HG03175 (cell line): ENCODE measurements around the gene ZNF598.

Experiments
- ATAC-seq: cut with Tn5 transposase; IDR thresholded peaks from one replicate; pipeline ENCODE4 v1.9.1; 2021; ENCODE audit warnings: mild to moderate bottlenecking, moderate library complexity; ENCODE audit not compliant: unreplicated experiment

Gene ZNF598

GRCh38 chr16:2009791-2010510, at the start of gene ZNF598:
TSS of gene ZNF598 (minus strand) at chr16:2009821.
- peak; percentile 85 for ATAC-seq

DNA sequence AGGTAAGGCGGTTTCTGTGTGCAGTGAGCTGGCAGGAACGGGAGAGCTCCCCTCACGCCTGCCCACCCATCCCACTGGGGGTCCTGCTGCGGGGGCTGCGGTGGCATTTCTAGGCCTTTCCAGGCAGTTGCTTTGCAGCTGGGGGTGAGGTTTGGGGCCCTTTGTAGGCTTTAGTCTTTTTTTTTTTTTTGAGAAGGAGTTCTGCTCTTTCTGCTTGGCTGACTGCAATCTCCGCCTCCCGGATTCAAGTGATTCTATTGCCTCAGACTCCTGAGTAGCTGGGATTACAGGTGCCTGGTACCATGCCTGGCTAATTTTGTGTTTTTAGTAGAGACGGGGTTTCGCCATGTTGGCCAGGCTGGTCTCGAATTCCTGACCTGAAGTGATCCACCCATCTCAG, 49.3 kb upstream of the ZNF598 start:
- ATAC-seq = no peak

DNA sequence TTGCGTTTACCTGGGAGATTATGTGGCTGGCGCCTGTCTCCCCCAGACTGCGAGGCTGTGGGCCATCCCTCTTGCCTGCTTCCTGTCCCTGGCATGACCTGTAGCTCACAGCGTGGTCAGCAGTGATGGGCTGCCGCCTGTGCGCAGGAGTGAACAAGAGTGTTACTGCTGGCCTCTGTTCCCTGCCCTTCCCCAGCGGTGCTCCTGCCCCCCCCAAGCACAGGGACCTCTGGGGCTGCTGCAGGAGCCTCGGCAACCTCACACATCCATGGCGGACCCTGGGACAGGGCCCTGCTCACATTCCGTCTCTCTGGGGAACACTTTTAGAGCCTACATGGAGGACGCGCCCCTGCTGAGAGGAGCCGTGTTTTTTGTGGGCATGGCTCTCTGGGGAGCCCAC, 48.8 kb upstream of the ZNF598 start:
- ATAC-seq = no peak

DNA sequence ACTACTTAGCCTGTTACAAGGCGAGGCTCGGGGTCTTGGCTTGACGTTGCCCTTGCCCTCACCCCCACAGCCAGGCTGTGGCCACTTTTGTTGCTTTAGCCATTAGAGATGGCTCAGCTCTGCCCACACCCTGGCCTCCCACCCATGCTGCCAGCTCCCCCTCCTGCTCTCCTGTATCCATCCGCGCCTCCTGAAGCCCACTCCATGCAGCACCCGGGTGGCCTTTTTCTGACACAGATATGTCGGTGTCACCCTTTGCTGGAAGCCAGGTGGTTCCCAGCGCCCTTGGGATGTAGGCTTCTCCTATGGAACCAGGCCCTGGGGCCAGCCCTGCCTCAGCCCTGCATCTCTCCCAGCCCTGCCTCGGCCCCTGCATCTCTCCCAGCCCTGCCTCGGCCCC, 47.8 kb upstream of the ZNF598 start:
- no peak for ATAC-seq

DNA sequence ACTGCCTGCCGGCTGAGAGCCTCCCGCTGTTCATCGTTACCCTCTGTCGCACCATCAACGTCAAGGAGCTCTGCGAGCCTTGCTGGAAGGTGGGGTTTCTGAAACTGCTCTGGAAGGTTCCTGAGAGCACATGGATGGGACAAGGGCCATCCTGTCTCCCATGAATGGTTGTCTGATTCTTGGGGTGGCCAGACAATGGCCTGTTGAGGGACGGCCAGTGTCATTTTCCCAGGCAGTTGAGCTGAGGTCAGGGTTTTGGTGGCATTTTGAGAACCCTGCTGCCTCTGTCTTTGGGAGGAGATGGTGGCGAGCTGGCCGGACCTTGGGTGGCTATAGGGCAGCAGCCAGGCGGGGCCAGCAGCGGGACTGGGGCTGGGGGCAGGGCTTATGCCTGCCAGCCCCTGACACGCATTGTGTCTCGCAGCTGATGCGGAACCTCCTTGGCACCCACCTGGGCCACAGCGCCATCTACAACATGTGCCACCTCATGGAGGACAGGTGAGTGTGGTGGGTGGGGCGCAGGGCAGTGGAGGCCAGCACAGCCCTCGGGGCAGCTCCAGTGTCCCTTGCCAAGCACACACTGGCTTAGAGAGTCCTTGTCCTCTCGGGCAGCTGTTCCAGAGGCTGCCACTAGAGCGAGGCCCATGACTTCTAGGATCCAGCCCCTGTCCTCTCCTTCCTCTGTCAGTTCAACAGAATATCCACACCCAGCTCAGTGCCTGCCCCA, 47.2 kb upstream of the ZNF598 start:
- ATAC-seq = no peak

DNA sequence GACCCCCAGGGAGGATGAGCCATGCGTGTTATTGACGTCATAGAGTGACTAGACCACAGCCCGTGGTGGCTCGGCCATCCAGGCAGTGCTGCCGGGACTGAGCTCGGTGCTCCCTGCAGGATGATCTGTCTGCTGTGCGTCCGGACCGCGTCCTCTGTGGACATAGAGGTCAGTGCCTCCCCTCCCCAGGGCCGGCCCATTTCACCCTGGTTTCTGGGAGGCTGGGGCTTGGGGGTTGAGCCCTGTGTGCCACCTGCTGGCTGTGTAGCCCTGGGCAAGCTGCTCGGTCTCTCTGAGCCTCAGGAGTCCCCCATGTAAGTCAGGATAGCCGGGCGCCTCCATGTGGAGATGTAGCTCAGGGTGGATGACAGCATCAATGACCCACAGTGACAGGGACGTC, 46.5 kb upstream of the ZNF598 start:
- ATAC-seq = no peak

DNA sequence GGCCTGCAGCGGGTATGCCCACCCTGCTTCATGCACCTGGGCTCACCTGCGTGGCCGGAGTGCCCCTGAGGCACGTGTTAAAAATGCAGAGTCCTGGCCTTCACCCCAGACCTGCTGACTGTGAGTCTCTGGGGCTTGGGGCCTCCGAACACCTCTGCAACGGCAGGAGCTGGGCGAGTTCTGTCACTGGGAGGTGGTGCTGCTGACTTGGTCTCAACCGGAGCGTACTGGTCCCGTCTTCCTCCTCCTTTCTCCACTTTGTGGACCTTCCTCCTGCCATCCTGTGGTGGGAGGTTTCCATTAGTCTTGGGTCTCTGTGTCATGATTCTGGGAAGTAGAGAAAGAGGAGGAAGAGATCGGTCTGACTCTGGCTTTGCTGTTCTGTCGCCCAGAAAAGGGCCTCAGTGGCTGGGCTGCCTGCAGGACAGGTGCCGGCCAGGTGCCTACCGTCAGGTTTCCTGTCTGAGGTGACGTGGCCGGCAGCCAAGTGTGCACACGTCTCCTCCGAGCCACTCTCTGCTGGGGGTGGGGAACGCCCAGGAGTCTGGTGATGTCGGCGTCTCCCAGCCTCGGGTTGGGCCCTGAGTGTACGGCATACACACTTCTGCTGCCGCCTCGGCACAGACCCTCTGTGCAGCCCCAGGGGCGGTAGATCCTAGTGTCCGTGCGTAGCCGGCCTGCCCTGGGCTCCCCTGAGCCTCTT, 45.1 kb upstream of the ZNF598 start:
- ATAC-seq = no peak

- no peak for ATAC-seq
These were observed 44.3 kb upstream of the ZNF598 start for GRCh38 chr16:2053897-2054296.

GRCh38 chr16:2053211-2053610, 43.6 kb upstream of the ZNF598 start:
- no peak for ATAC-seq

GRCh38 chr16:2048116-2048543, 38.5 kb upstream of the ZNF598 start:
- peak; percentile 29 for ATAC-seq

- ATAC-seq = peak; percentile 91
These were observed 37.9 kb upstream of the ZNF598 start, which contains the start of the genes NTHL1 and TSC2 for GRCh38 chr16:2047330-2048115. TSS of gene NTHL1 (minus strand) at chr16:2047834. CDS start at chr16:2047823, 11 bp downstream. TSS of gene TSC2 (plus strand) at chr16:2047985. CDS start at chr16:2048616, 631 bp downstream.

- no peak for ATAC-seq
These were observed 37.3 kb upstream of the ZNF598 start for GRCh38 chr16:2046893-2047329.

- ATAC-seq = no peak
These were observed 36.6 kb upstream of the ZNF598 start for GRCh38 chr16:2045965-2046892.

DNA sequence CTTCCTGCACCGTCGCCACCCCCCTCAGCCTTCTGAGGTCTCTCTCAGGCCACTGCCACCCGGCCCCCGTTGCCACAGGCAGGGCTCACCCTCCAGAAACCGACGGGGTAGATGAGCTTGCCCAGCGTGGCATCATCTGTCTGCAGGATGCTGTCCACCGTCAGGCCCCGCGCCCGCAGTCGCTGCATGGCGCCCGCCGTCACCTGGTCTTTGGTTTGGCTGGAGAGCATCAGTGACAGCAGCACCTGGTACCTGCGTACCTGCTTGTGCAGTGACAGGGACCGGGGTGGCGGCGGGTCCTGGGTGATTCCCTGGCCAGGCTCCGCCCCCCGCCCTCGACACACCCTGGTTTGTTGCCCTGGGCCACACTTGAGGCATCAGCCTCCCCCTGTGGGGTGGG, 34.9 kb upstream of the ZNF598 start:
- no peak for ATAC-seq

GRCh38 chr16:2043667-2044451, 34.2 kb upstream of the ZNF598 start:
- ATAC-seq = no peak

- ATAC-seq = no peak
These were observed 33.5 kb upstream of the ZNF598 start for GRCh38 chr16:2042986-2043666.

DNA sequence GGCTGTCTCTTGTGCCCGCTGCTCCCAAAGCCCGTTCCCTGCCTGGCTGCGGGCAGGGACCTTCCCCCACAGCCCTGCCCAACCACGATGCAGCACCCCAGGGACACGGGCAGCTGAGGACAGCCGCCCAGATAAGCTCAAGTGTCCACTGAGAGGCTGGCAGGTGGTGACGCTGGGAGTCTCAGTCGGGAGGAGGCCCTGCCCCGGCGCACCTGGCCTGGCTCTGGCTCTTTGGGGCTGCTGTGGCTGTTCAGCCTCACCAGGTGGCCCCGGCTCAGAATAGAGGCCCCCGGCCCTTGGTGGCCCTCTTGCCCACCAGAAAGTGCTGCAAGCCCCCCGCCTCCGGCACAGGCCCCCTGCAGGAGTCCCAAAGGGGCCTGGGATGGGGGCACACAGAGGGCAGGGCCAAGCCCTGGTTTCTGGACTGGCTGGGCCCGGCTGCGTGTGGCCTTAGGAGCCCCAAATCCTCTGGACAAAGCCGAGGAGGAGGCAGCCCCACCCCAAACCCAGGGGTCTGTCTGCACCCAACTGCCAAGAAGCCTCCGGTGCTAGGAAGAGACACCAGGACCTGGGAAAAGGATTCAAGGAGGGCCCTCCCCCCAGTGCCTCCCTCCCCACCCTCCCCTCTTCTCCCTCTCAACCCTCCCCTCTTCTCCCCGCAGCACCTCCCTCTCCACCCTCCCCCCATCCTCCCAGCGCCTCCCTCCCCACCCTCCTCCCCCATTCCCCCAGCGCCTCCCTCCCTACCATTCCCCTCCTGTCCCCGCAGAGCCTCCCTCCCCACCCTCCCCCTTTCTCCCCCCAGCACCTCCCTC, 32.8 kb upstream of the ZNF598 start:
- no peak for ATAC-seq
